Measurements from ENCODE around the gene FSD2.

FSD2 gene

GRCh38 chr15:82805994-82806406, at the start of gene FSD2:
Gene FSD2 (minus strand): TSS chr15:82806069. CDS start chr15:82787390, 18,679 bp downstream.
- FAIRE-seq: no peak

GRCh38 chr15:82854554-82854953, 48.7 kb upstream of the FSD2 start:
- FAIRE-seq: no peak

- FAIRE-seq: no peak
These were observed 47.2 kb upstream of the FSD2 start for GRCh38 chr15:82852941-82853561.

GRCh38 chr15:82851981-82852511, 46.2 kb upstream of the FSD2 start:
- FAIRE-seq: no peak

- no peak for FAIRE-seq
These were observed 45.5 kb upstream of the FSD2 start for GRCh38 chr15:82851306-82851850.

GRCh38 chr15:82850731-82851130, 44.9 kb upstream of the FSD2 start:
- FAIRE-seq: no peak

- FAIRE-seq: no peak
These were observed 44.0 kb upstream of the FSD2 start for GRCh38 chr15:82849556-82850512.

GRCh38 chr15:82848241-82848993, 42.5 kb upstream of the FSD2 start:
- no peak for FAIRE-seq

GRCh38 chr15:82847703-82848102, 41.8 kb upstream of the FSD2 start:
- no peak for FAIRE-seq

GRCh38 chr15:82846621-82847020, 40.8 kb upstream of the FSD2 start:
- FAIRE-seq: no peak

GRCh38 chr15:82845686-82846085, 39.8 kb upstream of the FSD2 start:
- no peak for FAIRE-seq

GRCh38 chr15:82843566-82843965, 37.7 kb upstream of the FSD2 start:
- no peak for FAIRE-seq

GRCh38 chr15:82840166-82840565, 34.3 kb upstream of the FSD2 start:
- FAIRE-seq: no peak

- no peak for FAIRE-seq
These were observed 33.3 kb upstream of the FSD2 start for GRCh38 chr15:82839136-82839535.

- FAIRE-seq: no peak
These were observed 32.3 kb upstream of the FSD2 start for GRCh38 chr15:82838096-82838735.

- no peak for FAIRE-seq
These were observed 29.6 kb upstream of the FSD2 start for GRCh38 chr15:82835391-82835917.

GRCh38 chr15:82833362-82833682, 27.5 kb upstream of the FSD2 start:
- FAIRE-seq: no peak

GRCh38 chr15:82832601-82833361, 26.9 kb upstream of the FSD2 start:
- FAIRE-seq: no peak

GRCh38 chr15:82831894-82832600, 26.2 kb upstream of the FSD2 start:
- no peak for FAIRE-seq

- FAIRE-seq: no peak
These were observed 24.7 kb upstream of the FSD2 start for GRCh38 chr15:82830427-82831173.
